GM04504 (cell line): ENCODE results near the gene GFRA4.

Source experiments
- DNase-seq: peaks from one replicate; pipeline ENCODE4 v3.0.0-alpha.2; 2012; ENCODE audit warnings: low read depth

Gene GFRA4

DNA sequence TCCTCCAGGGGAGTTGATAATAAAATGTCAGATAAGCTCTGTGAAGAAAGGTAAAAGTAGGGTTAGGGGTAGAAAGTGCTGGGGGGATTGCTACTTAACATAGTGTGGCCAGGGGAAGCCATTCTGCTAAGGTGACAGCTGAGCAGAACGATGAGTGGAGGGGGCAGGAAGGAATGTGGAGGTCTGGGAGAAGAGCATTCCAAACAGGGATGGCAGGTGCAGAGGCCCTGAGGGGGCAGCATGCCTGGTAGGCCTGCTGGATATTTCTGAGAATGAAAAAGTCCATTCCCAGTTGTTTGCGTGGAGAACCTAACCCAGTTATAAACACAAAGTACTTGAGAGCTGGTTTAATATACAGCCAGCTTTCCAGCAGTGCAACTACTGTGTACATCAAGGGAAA is 9.3 kb downstream of the GFRA4 start:
- DNase-seq: no peak

- DNase-seq: no peak
Observed at GRCh38 chr20:3652676-3653596, 10.3 kb downstream of the GFRA4 start.

DNA sequence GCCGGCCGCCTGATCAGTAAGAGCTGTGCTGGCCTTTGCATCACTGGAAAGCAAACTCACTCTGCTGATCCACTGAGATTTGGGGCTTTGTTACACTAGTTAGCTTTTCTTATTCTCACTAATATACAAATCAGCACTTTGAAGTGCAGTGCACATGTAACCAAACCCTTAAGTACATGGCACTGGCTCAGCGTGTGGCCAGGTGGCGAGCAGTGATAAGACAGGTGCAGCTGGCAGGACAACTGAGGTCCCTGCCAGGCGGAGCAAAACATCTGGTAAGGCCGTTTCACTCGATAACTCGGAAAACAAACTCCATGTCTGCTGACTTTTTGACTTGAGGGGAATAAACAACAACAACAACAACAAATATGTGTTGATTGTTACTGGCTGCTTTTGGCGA is 11.0 kb downstream of the GFRA4 start:
- DNase-seq: no peak

DNA sequence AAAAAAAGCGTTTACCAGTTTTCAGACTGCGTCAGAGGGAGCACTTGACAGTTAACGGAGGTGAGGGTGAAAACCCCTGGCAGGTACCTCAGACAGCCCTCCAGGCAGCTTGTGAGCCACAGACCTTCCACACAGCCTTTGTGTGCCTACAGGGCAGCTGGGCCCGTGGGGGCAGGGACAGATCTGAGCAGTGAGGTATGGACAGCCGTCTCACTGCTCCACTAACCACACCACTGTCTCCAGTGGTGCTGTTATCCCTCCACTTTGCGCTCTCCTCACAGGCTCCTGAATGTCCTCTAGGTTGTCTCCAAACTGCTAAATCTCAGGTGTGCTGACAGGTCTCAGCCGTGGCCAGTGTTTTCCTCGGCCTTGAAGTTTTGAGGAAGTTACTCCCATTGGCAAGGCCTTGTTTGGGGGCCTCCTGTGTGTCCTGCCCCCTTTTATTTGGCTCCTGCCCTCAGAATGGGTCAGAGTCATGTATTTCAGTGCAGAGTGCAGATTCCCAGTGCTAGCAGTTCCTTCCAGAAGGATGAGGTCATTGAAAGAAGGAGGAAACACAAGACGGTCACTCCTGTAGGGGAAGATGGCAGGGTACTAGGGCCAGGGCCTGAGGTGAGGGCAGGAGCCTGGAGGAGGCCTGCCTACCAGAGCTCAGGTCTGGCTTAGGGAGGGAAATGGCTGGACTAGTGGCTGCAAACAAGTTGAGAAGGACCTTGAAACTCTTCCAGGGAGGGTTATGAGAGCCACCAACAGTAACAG is 11.8 kb downstream of the GFRA4 start:
- no peak for DNase-seq

DNA sequence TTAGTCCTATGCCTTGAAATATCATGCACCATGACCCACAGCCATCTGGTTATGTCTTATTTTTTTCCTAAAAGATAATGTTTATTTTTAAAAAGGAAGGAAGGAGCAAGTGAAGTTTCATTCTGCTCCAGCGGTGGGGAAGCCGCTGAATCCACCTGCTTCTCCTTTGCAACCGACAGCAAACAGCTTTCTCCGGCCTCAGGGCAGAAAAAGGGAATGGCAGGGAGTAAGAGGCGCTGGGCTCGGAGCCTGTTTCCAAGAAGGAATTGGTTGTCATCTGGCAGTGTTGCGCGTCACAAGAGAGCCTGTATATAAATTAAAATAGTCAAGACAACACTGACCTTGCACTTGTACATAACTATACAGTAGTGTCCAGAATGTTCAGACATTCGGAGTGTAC is 14.2 kb downstream of the GFRA4 start:
- no peak for DNase-seq

DNA sequence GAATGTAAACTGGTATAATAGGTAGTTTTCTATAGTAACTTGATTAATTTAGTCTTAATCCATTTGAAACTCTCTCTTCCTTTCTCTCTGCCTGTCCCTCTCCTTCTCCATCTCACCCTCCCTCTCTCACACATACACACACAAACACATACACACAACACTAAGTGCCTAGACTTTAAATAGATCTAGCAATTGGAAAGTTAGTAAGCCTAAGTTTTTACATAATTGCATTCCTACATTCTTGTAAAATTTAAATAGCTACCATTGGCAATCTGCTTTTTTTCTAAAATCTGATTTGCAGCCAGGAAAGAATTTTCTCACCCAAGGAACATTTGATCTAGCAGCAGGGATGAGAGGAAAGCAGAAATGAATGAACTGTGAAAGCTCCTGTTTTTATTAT is 15.7 kb downstream of the GFRA4 start:
- DNase-seq: no peak

DNA sequence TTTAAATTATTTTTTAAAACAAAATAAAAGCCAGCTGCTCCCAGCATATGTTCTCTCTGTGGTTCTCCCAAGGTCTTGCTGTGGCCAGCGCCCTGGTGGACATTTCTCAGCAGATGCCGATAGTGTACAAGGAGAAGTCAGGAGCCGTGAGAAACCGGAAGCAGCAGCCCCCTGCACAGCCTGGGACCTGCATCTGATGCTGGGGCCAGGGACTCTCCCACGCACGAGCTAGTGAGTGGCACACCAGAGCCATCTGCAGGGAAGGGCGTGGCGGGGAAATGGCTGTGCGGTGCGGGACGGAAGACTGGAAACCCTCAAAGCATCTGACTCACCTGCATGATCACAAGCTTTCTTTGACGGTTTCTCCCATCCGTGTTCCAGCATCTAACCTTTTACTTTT is 16.5 kb downstream of the GFRA4 start:
- DNase-seq: no peak

- DNase-seq: no peak
Observed at GRCh38 chr20:3646067-3646440, 17.1 kb downstream of the GFRA4 start.

DNA sequence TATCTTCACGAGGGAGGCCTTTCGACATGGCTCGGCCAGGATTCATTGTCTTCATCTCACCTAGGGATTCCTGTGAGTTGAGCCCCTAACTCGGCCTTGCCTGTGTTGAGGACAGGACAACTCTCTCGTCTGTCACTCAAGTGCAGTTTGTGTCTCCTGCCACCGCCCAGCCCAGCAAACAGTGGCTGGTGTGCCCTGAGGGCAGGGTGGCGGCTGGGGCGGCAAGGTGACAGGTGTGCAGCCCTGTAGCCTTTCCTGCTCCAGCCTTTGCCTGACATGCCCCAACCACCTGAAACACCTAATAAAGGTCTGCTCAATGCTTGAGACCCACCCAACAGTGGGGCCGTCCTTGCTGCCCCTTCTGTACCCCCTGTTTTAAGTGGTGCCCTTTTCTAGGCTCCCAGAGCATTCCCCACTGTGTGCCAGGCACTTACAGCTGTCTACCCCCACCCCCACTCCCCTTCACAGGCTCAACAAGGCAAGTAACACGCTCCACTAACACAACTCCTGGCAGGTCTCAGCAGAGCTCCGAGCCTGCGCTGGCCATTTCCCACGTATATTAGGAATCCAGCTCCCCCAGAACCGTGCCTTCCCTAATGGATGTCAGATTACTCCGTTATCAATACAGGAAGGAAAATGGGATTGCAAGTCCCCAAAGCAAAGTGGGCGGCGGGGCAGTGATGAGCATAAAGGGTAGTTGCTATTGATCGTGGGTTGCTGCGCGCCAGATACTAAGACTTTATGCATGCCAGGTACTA is 17.7 kb downstream of the GFRA4 start:
- DNase-seq: no peak

GRCh38 chr20:3640259-3640658 is 22.9 kb downstream of the GFRA4 start:
- DNase-seq: no peak

DNA sequence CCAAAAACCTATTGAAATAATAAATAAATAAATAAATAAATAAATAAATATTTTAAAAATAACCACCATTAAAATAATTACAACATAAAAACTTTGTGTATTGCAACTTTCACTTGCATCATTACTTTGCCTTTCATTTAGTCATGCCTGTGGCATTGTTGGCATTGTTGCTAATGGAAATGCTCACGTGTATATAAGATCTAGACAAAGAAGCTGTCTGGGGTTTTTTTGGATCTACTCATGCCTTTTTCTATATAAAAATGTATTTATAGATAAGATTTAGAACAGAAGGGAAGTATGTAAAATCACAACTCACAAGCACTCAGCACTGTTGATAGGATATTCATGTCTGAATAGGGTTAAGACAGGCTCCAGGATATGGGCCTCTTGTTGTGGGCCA is 27.9 kb downstream of the GFRA4 start:
- no peak for DNase-seq

DNA sequence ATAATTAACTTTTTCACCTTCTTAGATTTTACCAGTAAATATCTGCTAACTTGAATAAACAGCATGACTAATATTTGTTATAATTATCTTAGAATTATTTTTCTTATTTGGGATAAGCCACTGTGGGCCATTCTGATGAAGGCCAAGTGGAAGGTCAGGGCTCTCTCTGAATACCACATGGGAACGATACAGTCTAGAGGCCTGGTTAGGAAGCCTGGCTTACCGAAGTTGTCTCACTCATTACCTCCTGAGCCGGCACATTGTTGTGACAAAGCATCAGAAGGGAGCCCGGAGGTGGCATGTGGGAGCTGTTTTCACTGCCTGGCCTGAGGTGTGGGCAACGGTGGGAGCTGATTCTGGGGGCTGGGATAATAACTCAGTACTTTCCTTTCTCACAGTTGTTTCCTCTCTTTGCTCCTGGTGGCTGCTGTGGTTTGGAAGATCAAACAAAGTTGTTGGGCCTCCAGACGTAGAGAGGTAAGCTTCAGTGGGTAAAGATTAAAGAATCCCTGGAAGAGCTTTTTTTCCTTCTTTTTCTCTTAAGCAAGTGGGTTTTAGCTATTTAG is 29.2 kb downstream of the GFRA4 start:
- no peak for DNase-seq

DNA sequence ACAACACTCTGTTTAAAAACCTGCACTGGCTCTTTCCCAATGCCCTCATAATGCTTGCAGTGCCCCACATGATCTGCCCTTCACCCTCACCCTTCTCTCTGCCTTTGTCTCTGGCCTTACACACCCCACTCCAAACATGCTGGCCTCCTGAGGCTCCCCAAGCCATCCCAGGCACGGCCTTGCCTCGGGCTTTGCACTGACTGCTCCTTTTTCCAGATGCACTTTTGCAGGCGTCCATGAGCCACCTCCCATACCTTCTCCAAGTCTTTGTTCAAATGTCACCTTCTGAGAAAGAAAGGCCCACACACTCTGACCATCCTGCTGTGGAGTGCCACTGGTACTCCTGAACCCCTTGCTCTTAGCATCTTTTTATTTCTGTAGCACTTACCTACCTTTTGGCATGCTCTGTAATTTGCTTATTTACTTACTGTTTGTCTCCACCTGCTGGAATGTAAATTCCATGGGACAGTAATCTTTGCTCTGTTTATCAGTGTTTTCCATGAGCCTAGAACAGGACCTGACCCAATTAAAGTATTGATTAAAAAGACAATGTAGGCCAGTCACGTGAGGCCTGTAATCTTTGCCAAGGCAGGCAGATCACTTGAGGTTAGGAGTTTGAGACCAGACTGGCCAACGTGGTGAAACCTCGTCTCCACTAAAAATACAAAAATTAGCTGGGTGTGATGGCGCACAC is 30.7 kb downstream of the GFRA4 start:
- DNase-seq: no peak

DNA sequence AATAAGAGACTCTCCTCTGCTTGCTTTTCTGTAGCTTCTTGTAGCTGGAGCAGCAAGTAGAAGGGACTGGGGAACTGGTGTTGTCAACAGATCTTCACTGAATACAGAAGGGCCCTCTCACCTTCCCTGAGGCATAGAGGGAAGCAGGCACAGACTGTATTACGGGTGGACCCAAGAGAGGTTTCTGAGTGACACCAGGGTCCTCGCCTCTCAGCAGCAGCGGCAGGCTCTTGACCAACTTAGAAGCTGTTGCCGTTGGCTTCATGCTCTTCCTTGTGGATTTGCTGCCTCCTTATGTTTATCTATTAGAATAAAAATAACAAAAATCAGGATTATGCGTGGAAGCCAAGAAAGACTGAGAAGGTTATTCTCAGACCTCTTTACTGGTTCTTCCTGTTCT is 31.7 kb downstream of the GFRA4 start:
- DNase-seq: no peak

GRCh38 chr20:3630429-3630828 is 32.8 kb downstream of the GFRA4 start:
- DNase-seq: no peak

DNA sequence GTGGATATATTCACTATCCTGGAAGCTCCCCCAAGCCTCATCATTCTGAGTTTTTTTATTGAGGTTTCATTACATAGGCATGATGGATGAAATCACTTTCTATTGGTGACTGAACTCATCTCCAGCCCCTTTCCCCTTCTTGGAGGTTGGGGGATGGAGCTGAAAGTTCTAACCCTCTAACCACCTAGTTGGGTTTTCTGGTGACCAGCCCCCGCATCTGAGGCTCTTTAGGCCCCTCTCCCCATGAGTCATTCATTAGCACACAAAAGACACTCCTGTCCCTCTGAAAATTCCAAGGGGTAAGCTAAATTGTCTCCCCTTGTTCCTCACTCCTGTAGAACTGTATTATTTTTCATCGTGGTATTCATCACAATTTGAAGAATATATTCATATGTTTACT is 33.3 kb downstream of the GFRA4 start:
- DNase-seq: no peak

- DNase-seq: no peak
Observed at GRCh38 chr20:3628502-3629314, 34.5 kb downstream of the GFRA4 start.

DNA sequence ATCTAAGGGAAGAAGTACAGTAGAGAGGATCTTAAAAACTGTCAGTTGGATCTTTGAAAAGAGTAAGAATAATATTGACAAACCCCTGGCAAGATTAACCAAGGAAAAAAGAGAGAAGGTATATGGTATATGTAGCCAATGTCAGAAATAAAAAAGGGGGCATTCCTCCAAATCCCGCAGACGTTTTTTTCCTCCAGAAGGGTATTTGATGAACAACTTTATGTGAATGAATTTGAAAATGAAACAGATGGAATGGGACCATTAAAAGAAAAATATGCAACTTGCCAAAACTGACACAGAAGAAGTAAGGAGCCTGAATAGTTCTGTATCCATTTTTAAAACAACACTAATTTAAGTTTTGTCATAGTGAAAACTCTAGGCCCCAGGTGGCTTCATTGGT is 35.7 kb downstream of the GFRA4 start:
- no peak for DNase-seq

DNA sequence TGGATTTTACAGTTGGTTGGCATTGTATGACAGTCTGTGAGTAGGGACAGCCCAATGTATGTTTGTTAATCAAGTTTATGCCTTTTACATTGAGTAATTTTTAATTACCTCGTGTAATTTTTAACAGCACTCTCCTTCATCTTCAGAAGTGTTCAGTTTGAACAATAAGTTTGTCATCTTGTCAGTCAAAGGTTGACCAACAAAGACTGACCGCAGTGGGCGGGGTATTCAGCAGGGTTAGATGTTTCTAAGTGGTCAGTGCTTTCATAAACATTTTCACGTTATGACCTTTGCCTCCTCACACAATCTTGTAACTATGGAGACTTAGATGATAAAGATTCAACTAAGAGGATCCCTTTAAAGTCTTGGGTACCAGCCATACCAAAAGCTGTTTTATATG is 40.8 kb downstream of the GFRA4 start:
- no peak for DNase-seq

DNA sequence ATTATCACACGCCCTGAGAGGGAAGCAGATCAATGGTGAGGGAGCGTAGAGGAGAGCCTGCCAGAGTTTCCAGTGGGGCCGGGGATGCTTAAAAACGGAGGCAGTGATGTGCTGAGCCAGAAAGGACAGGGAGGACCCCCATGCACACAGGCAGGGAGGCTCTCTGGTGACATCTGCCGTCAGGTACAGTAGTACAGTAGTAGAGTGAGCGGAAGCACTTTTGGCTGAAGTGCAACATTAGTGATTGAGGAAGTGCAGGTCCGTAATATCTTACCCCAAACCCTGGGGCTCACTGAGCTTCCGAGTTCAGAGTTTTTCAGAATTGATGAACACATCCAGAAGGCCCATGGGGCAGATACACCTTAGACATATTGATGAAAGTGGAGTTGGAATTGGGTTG is 42.1 kb downstream of the GFRA4 start:
- no peak for DNase-seq

GRCh38 chr20:3616250-3616649 is 46.9 kb downstream of the GFRA4 start:
- DNase-seq: no peak
